Measurements from ENCODE around the gene CCT3. TPM values are rescaled to one million over a fixed set of nuclear protein-coding genes. Genes with fewer than 3 reads are reported as not detected.

CCT3 gene
- total and polyA plus RNA-seq, 12 donors: 108 to 505 (median 258) TPM

GRCh38 chr1:156376958-156377919 lies 39.1 kb upstream of the CCT3 start:
- WGBS, 4 donors: 75 to 83% (median 79%) methylated on average over 8 to 20 of the region's 20 CpGs
- no peaks in the 10 kb centered on the region for H3K27me3 ChIP-seq
- no peak for TF ChIP-seq POLR2A (IDR thresholded peaks at IDR 0.05)
- TF ChIP-seq CTCF (IDR thresholded peaks at IDR 0.05): no peak
- no peaks in the 10 kb centered on the region for H3K4me1 ChIP-seq (replicated peaks in 1 of 2)
- no peak for DNase-seq
- H3K9me3 ChIP-seq (replicated peaks in 1 of 3): no peaks in the 10 kb centered on the region
- no peak overlapping the region for H3K27ac ChIP-seq
- H3K36me3 ChIP-seq (replicated peaks in 1 of 2): no peaks in the 10 kb centered on the region
- H3K4me3 ChIP-seq: no peak overlapping the region
- intact Hi-C loops (cut with DNase I): no loop called here

- intact Hi-C loops (cut with DNase I): no loop called here
- Histone ChIP-seq H3K4me3 (no peak overlapping the region), H3K27ac (no peak overlapping the region), H3K36me3 (replicated peaks in 1 of 2) (no peaks in the 10 kb centered on the region), H3K4me1 (replicated peaks in 1 of 2) (no peaks in the 10 kb centered on the region), H3K9me3 (replicated peaks in 1 of 3) (no peaks in the 10 kb centered on the region), H3K27me3 (no peaks in the 10 kb centered on the region)
- TF ChIP-seq POLR2A (IDR thresholded peaks at IDR 0.05) (no peak), CTCF (IDR thresholded peaks at IDR 0.05) (no peak)
- peak in 1 of 7 donors; percentile 14 for DNase-seq
- WGBS, 4 donors: 77 to 97% (median 93%) methylated on average over 2 of the region's 2 CpGs
Measured at GRCh38 chr1:156376146-156376545, 38.1 kb upstream of the CCT3 start.

- intact Hi-C loops (cut with DNase I): no loop called here
- Histone ChIP-seq H3K27me3 (no peaks in the 10 kb centered on the region), H3K4me1 (replicated peaks in 1 of 2) (peaks cover 4 to 10% of the 10 kb centered on the region in 2 donors), H3K27ac (no peak overlapping the region), H3K4me3 (no peak overlapping the region), H3K9me3 (replicated peaks in 1 of 3) (no peaks in the 10 kb centered on the region), H3K36me3 (replicated peaks in 1 of 2) (no peaks in the 10 kb centered on the region)
- no peak for DNase-seq
- no peak for TF ChIP-seq CTCF (IDR thresholded peaks at IDR 0.05)
- no peak for TF ChIP-seq POLR2A (IDR thresholded peaks at IDR 0.05)
Measured at GRCh38 chr1:156373546-156373945, 35.5 kb upstream of the CCT3 start.

GRCh38 chr1:156372876-156373275 lies 34.8 kb upstream of the CCT3 start:
- no peak overlapping the region for H3K4me3 ChIP-seq
- peaks cover 4 to 14% of the 10 kb centered on the region in 2 donors for H3K4me1 ChIP-seq (replicated peaks in 1 of 2)
- TF ChIP-seq CTCF (IDR thresholded peaks at IDR 0.05) (no peak), POLR2A (IDR thresholded peaks at IDR 0.05) (no peak)
- no peak overlapping the region for H3K27ac ChIP-seq
- intact Hi-C loops (cut with DNase I): no loop called here
- 80 to 92% (median 83%) methylated on average over 4 of the region's 4 CpGs for WGBS, 4 donors
- H3K9me3 ChIP-seq (replicated peaks in 1 of 3): no peaks in the 10 kb centered on the region
- H3K36me3 ChIP-seq (replicated peaks in 1 of 2): no peaks in the 10 kb centered on the region
- no peaks in the 10 kb centered on the region for H3K27me3 ChIP-seq
- DNase-seq: no peak

Data from adrenal gland (tissue), 12 donors.